KOPT-K1 (cell line): Measurements from ENCODE around the gene UROC1.

Experiments used
- H3K27ac ChIP-seq: fragments of 200-600 bp; sonication (generic); 2 replicates; pipeline ENCODE4 v1.5.1; 2016; ENCODE audit warnings: antibody characterized with exemption, mild to moderate bottlenecking, low read depth, low read length; ENCODE audit not compliant: poor library complexity, severe bottlenecking
- H3K36me3 ChIP-seq: fragments of 200-600 bp; sonication (generic); 2 replicates; pipeline ENCODE4 v1.5.1; 2017; ENCODE audit warnings: antibody characterized with exemption, mild to moderate bottlenecking, low read length, moderate library complexity; ENCODE audit not compliant: insufficient read depth
- H3K9me3 ChIP-seq: fragments of 200-600 bp; sonication (generic); 2 replicates; pipeline ENCODE4 v1.5.1; 2017; ENCODE audit warnings: antibody characterized with exemption, low read length, mild to moderate bottlenecking; ENCODE audit not compliant: insufficient read depth, poor library complexity, severe bottlenecking

UROC1 gene

GRCh38 chr3:126501736-126502135 lies 15.8 kb downstream of the UROC1 start:
- Histone ChIP-seq H3K27ac (no peak overlapping the region), H3K9me3 (no peaks in the 10 kb centered on the region), H3K36me3 (no peaks in the 10 kb centered on the region)

GRCh38 chr3:126501054-126501453 lies 16.5 kb downstream of the UROC1 start:
- Histone ChIP-seq H3K27ac (no peak overlapping the region), H3K36me3 (no peaks in the 10 kb centered on the region), H3K9me3 (no peaks in the 10 kb centered on the region)

- no peaks in the 10 kb centered on the region for H3K9me3 ChIP-seq
- no peak overlapping the region for H3K27ac ChIP-seq
- H3K36me3 ChIP-seq = no peaks in the 10 kb centered on the region
These were observed 17.6 kb downstream of the UROC1 start for GRCh38 chr3:126500016-126500415.

- peak overlapping the region; percentile 74 for H3K27ac ChIP-seq
- H3K36me3 ChIP-seq = no peaks in the 10 kb centered on the region
- no peaks in the 10 kb centered on the region for H3K9me3 ChIP-seq
These were observed 18.2 kb downstream of the UROC1 start for GRCh38 chr3:126499401-126499800.

GRCh38 chr3:126498929-126499328 lies 18.6 kb downstream of the UROC1 start:
- peak overlapping the region; percentile 74 for H3K27ac ChIP-seq
- H3K9me3 ChIP-seq = no peaks in the 10 kb centered on the region
- H3K36me3 ChIP-seq = no peaks in the 10 kb centered on the region

GRCh38 chr3:126498461-126498860 lies 19.1 kb downstream of the UROC1 start:
- H3K36me3 ChIP-seq = no peaks in the 10 kb centered on the region
- H3K27ac ChIP-seq = peak overlapping the region; percentile 74
- no peaks in the 10 kb centered on the region for H3K9me3 ChIP-seq

GRCh38 chr3:126497956-126498355 lies 19.6 kb downstream of the UROC1 start:
- Histone ChIP-seq H3K27ac (peak overlapping the region; percentile 74), H3K36me3 (no peaks in the 10 kb centered on the region), H3K9me3 (no peaks in the 10 kb centered on the region)

- Histone ChIP-seq H3K9me3 (no peaks in the 10 kb centered on the region), H3K36me3 (no peaks in the 10 kb centered on the region), H3K27ac (peak overlapping the region; percentile 24)
These were observed 20.4 kb downstream of the UROC1 start for GRCh38 chr3:126496894-126497850.

GRCh38 chr3:126495786-126496185 lies 21.8 kb downstream of the UROC1 start:
- no peak overlapping the region for H3K27ac ChIP-seq
- H3K9me3 ChIP-seq = no peaks in the 10 kb centered on the region
- H3K36me3 ChIP-seq = no peaks in the 10 kb centered on the region

GRCh38 chr3:126494970-126495230 lies 22.7 kb downstream of the UROC1 start:
- Histone ChIP-seq H3K36me3 (no peaks in the 10 kb centered on the region), H3K9me3 (no peaks in the 10 kb centered on the region), H3K27ac (no peak overlapping the region)

- Histone ChIP-seq H3K9me3 (no peaks in the 10 kb centered on the region), H3K27ac (peak overlapping the region; percentile 39)
These were observed 23.2 kb downstream of the UROC1 start for GRCh38 chr3:126494204-126494969.

GRCh38 chr3:126493739-126494138 lies 23.8 kb downstream of the UROC1 start:
- Histone ChIP-seq H3K9me3 (no peaks in the 10 kb centered on the region), H3K27ac (no peak overlapping the region), H3K36me3 (no peaks in the 10 kb centered on the region)

More at GRCh38 chr3:126494204-126494969, 23.2 kb downstream of the UROC1 start:
- H3K36me3 ChIP-seq = no peaks in the 10 kb centered on the region

- Histone ChIP-seq H3K27ac (no peak overlapping the region), H3K9me3 (no peaks in the 10 kb centered on the region), H3K36me3 (no peaks in the 10 kb centered on the region)
These were observed 24.5 kb downstream of the UROC1 start for GRCh38 chr3:126493051-126493450.

GRCh38 chr3:126491221-126492013 lies 26.2 kb downstream of the UROC1 start:
- H3K27ac ChIP-seq = no peak overlapping the region
- no peaks in the 10 kb centered on the region for H3K9me3 ChIP-seq
- H3K36me3 ChIP-seq = no peaks in the 10 kb centered on the region

GRCh38 chr3:126490619-126491018 lies 27.0 kb downstream of the UROC1 start:
- no peaks in the 10 kb centered on the region for H3K9me3 ChIP-seq
- no peak overlapping the region for H3K27ac ChIP-seq
- H3K36me3 ChIP-seq = no peaks in the 10 kb centered on the region
